HepG2 (cell line): ENCODE data around the gene HECTD2. TPM values are rescaled to one million over a fixed set of nuclear protein-coding genes. Genes with fewer than 3 reads are reported as not detected.
"Not testable (repeated sequence)": the region's sequence is repeated elsewhere in the genome, so short reads cannot be mapped to it uniquely, and the experiment has no call there.

Experiments used
- ATAC-seq: fragments of 200-7000 bp; cut with Tn5 transposase; 3 replicates; pipeline ENCODE4 v1.9.1; 2020; ENCODE audit warnings: mild to moderate bottlenecking, moderate library complexity
- BruUV-seq: library from RNA; stranded (reverse); fragments of 400-500 nt; replicated peaks from 2 replicates; lab custom pipeline; 2021; lab: Mats Ljungman, UMichigan
- CTCF ChIA-PET: fragments of 300-600 bp; formaldehyde crosslinking; extraction: SDS; loops from one replicate; lab custom pipeline; 2021; ENCODE audit warnings: low total read pairs, inconsistent platforms, low intra/inter-chr PET ratio; lab: Yijun Ruan, JAX
- POLR2A ChIA-PET: fragments of 350-600 bp; sonication (Branson Sonifier 250); formaldehyde crosslinking; loops from one replicate; lab custom pipeline; 2020; ENCODE audit warnings: antibody characterized with exemption, inconsistent platforms; lab: Yijun Ruan, JAX
- DNase-seq: peaks from one replicate; pipeline ENCODE4 v3.0.0-alpha.2; 2015; ENCODE audit warnings: low spot score
- FAIRE-seq: peaks from 3 replicates; lab custom pipeline; 2011; peaks lifted over from hg19 to GRCh38; lab: Jason Lieb, UNC
- H2AFZ ChIP-seq: one replicate; pipeline ENCODE4 v1.6.1; 2011; ENCODE audit warnings: low read length, inconsistent platforms
- H3K27ac ChIP-seq: fragments of 300-600 bp; 3 replicates; pipeline ENCODE4 v1.8.0; 2011; ENCODE audit warnings: mixed run types, mild to moderate bottlenecking, mixed read lengths, low read length, inconsistent platforms; ENCODE audit not compliant: insufficient read depth; ENCODE audit errors: extremely low read length
- H3K27me3 ChIP-seq, 2 experiments: fragments of 200-600 bp in 1 of 2; 2 replicates in 1 of 2; 3 replicates in 1 of 2; pipeline versions ENCODE4 v1.6.0 to v1.8.0; 2011; ENCODE audit warnings: low read length in 2 of 2, mild to moderate bottlenecking in 2 of 2, moderate library complexity in 2 of 2, inconsistent platforms in 1 of 2; ENCODE audit not compliant: insufficient read depth in 2 of 2, control insufficient read depth in 1 of 2
- H3K36me3 ChIP-seq, 2 experiments: fragments of 200-600 bp in 1 of 2; replicated peaks in 1 of 2; 2 replicates in 1 of 2; 3 replicates in 1 of 2; pipeline versions ENCODE4 v1.5.1 to v1.8.0; 2011; ENCODE audit warnings: low read length in 2 of 2, inconsistent platforms in 1 of 2; ENCODE audit not compliant: insufficient read depth in 2 of 2, control insufficient read depth in 1 of 2
- H3K4me1 ChIP-seq: 2 replicates; pipeline ENCODE4 v1.5.1; 2012; ENCODE audit warnings: low read length, inconsistent platforms; ENCODE audit not compliant: insufficient read depth
- H3K4me2 ChIP-seq: 2 replicates; pipeline ENCODE4 v1.6.0; 2011; ENCODE audit warnings: low read depth, low read length, inconsistent platforms
- H3K4me3 ChIP-seq, 3 experiments: fragments of 200-600 bp in 1 of 3; sonication (generic), shearing (Covaris generic) in 1 of 3; replicated peaks in 1 of 3; 2 replicates each; pipeline ENCODE4 v1.5.1; 2011 to 2016; ENCODE audit warnings: low read length in 3 of 3, inconsistent platforms in 2 of 3, low read depth in 2 of 3, mild to moderate bottlenecking in 2 of 3, control low read depth in 1 of 3, mixed read lengths in 1 of 3; ENCODE audit not compliant: insufficient read depth in 1 of 3
- H3K79me2 ChIP-seq: one replicate; pipeline ENCODE4 v1.6.1; 2011; ENCODE audit warnings: low read length, inconsistent platforms; ENCODE audit not compliant: insufficient read depth
- H3K9ac ChIP-seq: 2 replicates; pipeline ENCODE4 v1.6.0; 2011; ENCODE audit warnings: mild to moderate bottlenecking, low read depth, low read length, inconsistent platforms; ENCODE audit not compliant: insufficient read depth
- H3K9me3 ChIP-seq: 2 replicates; pipeline ENCODE4 v1.5.1; 2012; ENCODE audit warnings: mild to moderate bottlenecking, low read length
- H4K20me1 ChIP-seq: 2 replicates; pipeline ENCODE4 v1.6.0; 2011; ENCODE audit warnings: inconsistent platforms, mild to moderate bottlenecking, low read length, moderate library complexity; ENCODE audit not compliant: insufficient read depth
- CTCF ChIP-seq: sonication (generic); formaldehyde crosslinking; IDR thresholded peaks from 2 replicates; pipeline ENCODE4 v1.5.0; 2020; ENCODE audit warnings: mild to moderate bottlenecking, missing genetic modification reagents, moderate library complexity
- SMC3 ChIP-seq: IDR thresholded peaks from 2 replicates; pipeline ENCODE4 v1.6.1; 2011; ENCODE audit warnings: low read length, improper control_type of control experiment
- STAG1 ChIP-seq: sonication (generic); formaldehyde crosslinking; IDR thresholded peaks from 2 replicates; pipeline ENCODE4 v1.4.0; 2020; ENCODE audit warnings: missing genetic modification reagents
- TARDBP ChIP-seq: sonication (generic); formaldehyde crosslinking; IDR thresholded peaks from 2 replicates; pipeline ENCODE4 v1.8.0; 2022; ENCODE audit warnings: mild to moderate bottlenecking, missing genetic modification reagents
- WGBS: methylation state at CpG from one replicate; pipeline ENCODE4 v1.1.6; 2017; ENCODE audit warnings: low lambda C conversion rate; 5-methylcytosine and 5-hydroxymethylcytosine counted together
- in situ Hi-C: cut with HindIII; loops from 2 replicates; pipeline ENCODE4 v1.10.0; 2017; ENCODE audit warnings: low pct_unique_long_range_greater_than_20kb; ENCODE audit not compliant: extremely low pct_ligation_motif_present
- intact Hi-C: fragments of 100-400 bp; cut with micrococcal nuclease; formaldehyde crosslinking; loops from one replicate; pipeline ENCODE4 v1.10.0; 2022; ENCODE audit not compliant: unreplicated experiment
- polyA plus RNA-seq, 8 experiments: library from polyadenylated mRNA; depleted of rRNA in 3 of 8; stranded (reverse) in 7 of 8; unstranded in 1 of 8; fragments of >200 nt; fragmentation: Illumina TruSeq in 4 of 8; extraction: Trizol in 4 of 8; gene quantifications; 2 replicates each; pipeline versions ENCODE4 v1.2.1 to v1.2.3, GENCODE V29; 2011 to 2016; ENCODE audit warnings: low read depth in 4 of 8, missing spikeins in 1 of 8, mixed read lengths in 1 of 8; ENCODE audit not compliant: insufficient read depth in 1 of 8
- total RNA-seq, 5 experiments: library from RNA; depleted of rRNA; stranded (reverse); fragments of >200 nt; fragmentation: Illumina TruSeq; extraction: Trizol; gene quantifications; 2 replicates each; pipeline ENCODE4 v1.2.3, GENCODE V29; 2016; ENCODE audit warnings: low read depth in 1 of 5

Gene HECTD2
- total and polyA plus RNA-seq, 2 of the 13 experiments (the other 11 are each of a cell fraction or from before 2014, with no cell fraction given) = 3.2 to 5.2 TPM

GRCh38 chr10:91367558-91367957 lies 42.6 kb upstream of the HECTD2 start:
- no peak overlapping the region for H3K4me2 ChIP-seq
- WGBS = 2% methylated on average over 2 of the region's 2 CpGs
- intact Hi-C loops (no loop called here), in situ Hi-C loops (no loop called here)
- no peaks in the 10 kb centered on the region for H3K4me1 ChIP-seq
- BruUV-seq = no TSS peak
- H3K9me3 ChIP-seq = no peaks in the 10 kb centered on the region
- CTCF ChIA-PET = no interaction called here
- no peaks in the 10 kb centered on the region for H3K27me3 ChIP-seq
- no peaks in the 10 kb centered on the region for H3K36me3 ChIP-seq
- H4K20me1 ChIP-seq = no peaks in the 10 kb centered on the region
- H2AFZ ChIP-seq = no peak overlapping the region
- H3K79me2 ChIP-seq = no peaks in the 10 kb centered on the region
- FAIRE-seq (no peak), ATAC-seq (no peak), DNase-seq (no peak)
- no peak for TF ChIP-seq TARDBP
- POLR2A ChIA-PET = no interaction called here
- no peak overlapping the region for H3K9ac ChIP-seq
- H3K4me3 ChIP-seq = no peak overlapping the region
- H3K27ac ChIP-seq = no peak overlapping the region

DNA sequence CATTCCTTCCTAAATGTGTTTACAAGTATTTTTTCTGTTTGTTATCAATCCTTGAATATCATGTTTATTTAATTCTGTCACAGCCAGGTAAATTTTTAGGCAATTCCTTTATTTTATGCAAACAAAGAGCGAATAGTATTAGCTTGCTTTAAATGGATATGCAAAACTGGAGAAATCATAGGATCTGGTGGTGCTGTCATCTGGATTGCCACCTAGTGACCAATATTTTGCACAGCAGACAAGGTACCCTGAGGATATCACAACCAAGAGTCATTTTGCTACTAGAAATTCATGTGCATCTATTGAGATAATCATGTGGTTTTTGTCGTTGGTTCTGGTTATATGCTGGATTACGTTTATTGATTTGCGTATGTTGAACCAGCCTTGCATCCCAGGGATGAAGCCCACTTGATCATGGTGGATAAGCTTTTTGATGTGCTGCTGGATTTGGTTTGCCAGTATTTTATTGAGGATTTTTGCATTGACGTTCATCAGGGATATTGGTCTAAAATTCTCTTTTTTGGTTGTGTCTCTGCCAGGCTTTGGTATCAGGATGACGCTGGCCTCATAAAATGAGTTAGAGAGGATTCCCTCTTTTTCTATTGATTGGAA lies 40.1 kb upstream of the HECTD2 start:
- H3K27me3 ChIP-seq, FAIRE-seq, POLR2A ChIA-PET, H3K4me3 ChIP-seq, H3K9ac ChIP-seq, H3K36me3 ChIP-seq, H3K4me2 ChIP-seq, H2AFZ ChIP-seq, H4K20me1 ChIP-seq, H3K79me2 ChIP-seq, H3K4me1 ChIP-seq, H3K27ac ChIP-seq, BruUV-seq: not testable (repeated sequence)
- ATAC-seq (peak; percentile 77), DNase-seq (peak; percentile 16)
- intact Hi-C loops (loop anchor here (2.0 kb wide), 1 partner anchor 71 kb away; no protein-coding TSS in a partner anchor), in situ Hi-C loops (loop anchor here (5.0 kb wide), 1 partner anchor 73 kb away; no protein-coding TSS in a partner anchor)
- 17% methylated on average over 6 of the region's 6 CpGs for WGBS
- CTCF ChIA-PET = interaction anchor here (1.0 to 1.9 kb wide), 2 partner anchors 72 to 363 kb away, joined by 3 to 7 read pairs; no protein-coding TSS in a partner anchor
- H3K9me3 ChIP-seq = peaks cover 11% of the 10 kb centered on the region
- TF ChIP-seq CTCF (CRISPR knock-in tag) (peak; percentile 54), STAG1 (CRISPR knock-in tag) (peak; percentile 39), SMC3 (peak; percentile 33)
